Loucy (cell line): ENCODE data around the gene KEL.

Source experiments
- H2AFZ ChIP-seq: fragments of 200-600 bp; sonication (generic); 2 replicates; pipeline ENCODE4 v1.6.0; 2016; ENCODE audit warnings: antibody characterized with exemption, mild to moderate bottlenecking, low read length, moderate library complexity
- H3F3A ChIP-seq: fragments of 200-600 bp; 2 replicates; pipeline ENCODE4 v1.6.0; 2016; ENCODE audit warnings: antibody characterized with exemption, low read depth, mild to moderate bottlenecking
- H3K27me3 ChIP-seq: fragments of 200-600 bp; sonication (generic); 2 replicates; pipeline ENCODE4 v1.6.1; 2014; ENCODE audit warnings: low read length, mild to moderate bottlenecking; ENCODE audit not compliant: insufficient read depth, poor library complexity, severe bottlenecking
- H3K36me3 ChIP-seq: fragments of 200-600 bp; sonication (generic); 2 replicates; pipeline ENCODE4 v1.6.1; 2016; ENCODE audit warnings: low read length; ENCODE audit not compliant: insufficient read depth
- H3K4me1 ChIP-seq: fragments of 200-600 bp; sonication (generic); 2 replicates; pipeline ENCODE4 v1.5.1; 2014; ENCODE audit warnings: low read length, mild to moderate bottlenecking; ENCODE audit not compliant: insufficient read depth, poor library complexity, severe bottlenecking
- H3K4me2 ChIP-seq: fragments of 200-600 bp; sonication (generic); 2 replicates; pipeline ENCODE4 v1.6.0; 2014; ENCODE audit warnings: antibody characterized with exemption, low read length, low read depth, mild to moderate bottlenecking; ENCODE audit not compliant: poor library complexity, severe bottlenecking
- H3K4me3 ChIP-seq: fragments of 200-600 bp; sonication (generic); 2 replicates; pipeline ENCODE4 v1.5.1; 2014; ENCODE audit warnings: low read length, mild to moderate bottlenecking, mixed read lengths; ENCODE audit not compliant: poor library complexity, severe bottlenecking
- H3K79me2 ChIP-seq: fragments of 200-600 bp; sonication (generic); 2 replicates; pipeline ENCODE4 v1.6.1; 2014; ENCODE audit warnings: low read length; ENCODE audit not compliant: insufficient read depth
- H3K9ac ChIP-seq: fragments of 200-600 bp; sonication (generic); 2 replicates; pipeline ENCODE4 v1.6.0; 2014; ENCODE audit warnings: mild to moderate bottlenecking, low read depth, low read length, moderate library complexity; ENCODE audit not compliant: poor library complexity, severe bottlenecking
- H3K9me2 ChIP-seq: fragments of 200-600 bp; sonication (generic); replicated peaks from 2 replicates; pipeline ENCODE4 v1.6.1; 2016; ENCODE audit warnings: low read depth, low read length, mixed read lengths
- H3K9me3 ChIP-seq: fragments of 200-600 bp; sonication (generic); 2 replicates; pipeline ENCODE4 v1.6.1; 2014; ENCODE audit warnings: mild to moderate bottlenecking, antibody characterized with exemption, low read length, low read depth; ENCODE audit not compliant: insufficient read depth
- H4K20me1 ChIP-seq: fragments of 200-600 bp; sonication (generic); 2 replicates; pipeline ENCODE4 v1.6.0; 2014; ENCODE audit warnings: antibody characterized with exemption, low read length, mild to moderate bottlenecking; ENCODE audit not compliant: insufficient read depth, poor library complexity, severe bottlenecking
- CTCF ChIP-seq: fragments of 200-600 bp; sonication (generic); conservative IDR thresholded peaks from 2 replicates; pipeline ENCODE4 v1.5.1; 2014; ENCODE audit warnings: mild to moderate bottlenecking, antibody characterized with exemption, low read length
- EZH2phosphoT487 ChIP-seq: fragments of 200-600 bp; IDR thresholded peaks from 2 replicates; pipeline ENCODE4 v1.6.1; 2018; ENCODE audit warnings: antibody characterized with exemption, mild to moderate bottlenecking, moderate library complexity, borderline replicate concordance

Gene KEL

GRCh38 chr7:142919656-142920055 lies 42.5 kb downstream of the KEL start:
- Histone ChIP-seq H4K20me1 (no peaks in the 10 kb centered on the region), H3K27me3 (no peaks in the 10 kb centered on the region), H3F3A (no peaks in the 10 kb centered on the region), H2AFZ (no peak overlapping the region), H3K4me2 (no peak overlapping the region), H3K9me2 (no peaks in the 10 kb centered on the region), H3K9ac (no peak overlapping the region), H3K4me3 (no peak overlapping the region), H3K36me3 (no peaks in the 10 kb centered on the region), H3K79me2 (no peaks in the 10 kb centered on the region), H3K4me1 (no peaks in the 10 kb centered on the region), H3K9me3 (no peaks in the 10 kb centered on the region)
- TF ChIP-seq CTCF (no peak), EZH2phosphoT487 (no peak)

- peaks cover 7% of the 10 kb centered on the region for H3K4me1 ChIP-seq
- no peak overlapping the region for H3K9ac ChIP-seq
- no peak for TF ChIP-seq EZH2phosphoT487
- no peak for TF ChIP-seq CTCF
- no peak overlapping the region for H2AFZ ChIP-seq
- no peaks in the 10 kb centered on the region for H3F3A ChIP-seq
- no peaks in the 10 kb centered on the region for H3K9me2 ChIP-seq
- H3K9me3 ChIP-seq, result no peaks in the 10 kb centered on the region
- H3K4me2 ChIP-seq, result no peak overlapping the region
- no peaks in the 10 kb centered on the region for H4K20me1 ChIP-seq
- no peaks in the 10 kb centered on the region for H3K36me3 ChIP-seq
- no peaks in the 10 kb centered on the region for H3K79me2 ChIP-seq
- no peak overlapping the region for H3K4me3 ChIP-seq
- no peaks in the 10 kb centered on the region for H3K27me3 ChIP-seq
These were observed 43.3 kb downstream of the KEL start for GRCh38 chr7:142918901-142919300.

- Histone ChIP-seq H3K36me3 (no peaks in the 10 kb centered on the region), H3K9me2 (no peaks in the 10 kb centered on the region), H3K27me3 (no peaks in the 10 kb centered on the region), H3K9ac (no peak overlapping the region), H3K4me3 (no peak overlapping the region), H4K20me1 (no peaks in the 10 kb centered on the region), H3F3A (no peaks in the 10 kb centered on the region), H2AFZ (no peak overlapping the region), H3K9me3 (no peaks in the 10 kb centered on the region), H3K4me2 (no peak overlapping the region), H3K79me2 (no peaks in the 10 kb centered on the region), H3K4me1 (peaks cover 9% of the 10 kb centered on the region)
- TF ChIP-seq EZH2phosphoT487 (no peak), CTCF (no peak)
These were observed 44.7 kb downstream of the KEL start for GRCh38 chr7:142917447-142917846.
